Sigmoid colon (tissue), 7 donors: ENCODE measurements around the gene PTPRA. TPM values are rescaled to one million over a fixed set of nuclear protein-coding genes. Genes with fewer than 3 reads are reported as not detected.

ENCODE experiments used
- DNase-seq: peaks from one replicate; pipeline ENCODE4 v3.0.0-alpha.2; 2019
- H3K27ac ChIP-seq, 4 donors: fragments of 200-600 bp; sonication (generic); one replicate each; pipeline ENCODE4 v1.5.1; 2016 to 2019; ENCODE audit warnings: mild to moderate bottlenecking in 1 of 4
- H3K27me3 ChIP-seq, 3 donors: fragments of 200-600 bp; sonication (generic); one replicate each; pipeline ENCODE4 v1.5.1; 2019; ENCODE audit warnings: mild to moderate bottlenecking in 1 of 3
- H3K36me3 ChIP-seq, 4 donors: fragments of 200-600 bp; sonication (generic); one replicate each; pipeline ENCODE4 v1.5.1; 2016 to 2019
- H3K4me1 ChIP-seq, 4 donors: fragments of 200-600 bp; sonication (generic); one replicate each; pipeline ENCODE4 v1.5.1; 2017 to 2019
- H3K4me3 ChIP-seq, 4 donors: fragments of 200-600 bp; sonication (generic); one replicate each; pipeline ENCODE4 v1.5.1; 2017 to 2019; ENCODE audit warnings: mild to moderate bottlenecking in 2 of 4, moderate library complexity in 1 of 4
- H3K9me3 ChIP-seq, 4 donors: fragments of 200-600 bp in 3 of 4; sonication (generic) in 3 of 4; one replicate each; pipeline versions ENCODE4 v1.5.1 to v1.6.1; 2013 to 2019
- CTCF ChIP-seq, 4 experiments: fragments of 450-650 bp in 3 of 4; fragments of 200-600 bp in 1 of 4; IDR thresholded peaks; one replicate each; pipeline ENCODE4 v1.5.1; 2016 to 2019; ENCODE audit warnings: antibody characterized with exemption in 4 of 4, mild to moderate bottlenecking in 3 of 4, moderate library complexity in 2 of 4
- EP300 ChIP-seq, 4 donors: sonication (generic); formaldehyde crosslinking; IDR thresholded peaks; one replicate each; pipeline ENCODE4 v1.6.1; 2017; ENCODE audit warnings: antibody characterized with exemption in 4 of 4
- POLR2A ChIP-seq, 2 donors: fragments of 450-650 bp; IDR thresholded peaks; one replicate each; pipeline ENCODE4 v1.6.1; 2016; ENCODE audit warnings: antibody characterized with exemption in 2 of 2, mild to moderate bottlenecking in 2 of 2, moderate library complexity in 2 of 2
- POLR2AphosphoS5 ChIP-seq, 4 donors: sonication (generic); formaldehyde crosslinking; IDR thresholded peaks; one replicate each; pipeline ENCODE4 v1.6.1; 2017; ENCODE audit warnings: antibody characterized with exemption in 4 of 4
- WGBS, 2 donors: extraction: QIAGEN DNeasy Blood & Tissue Kit; methylation state at CpG; one replicate each; pipeline ENCODE4 v1.1.7; 2013; 5-methylcytosine and 5-hydroxymethylcytosine counted together
- intact Hi-C: fragments of 100-400 bp; cut with DNase I; formaldehyde crosslinking; loops from one replicate; pipeline ENCODE4 v1.15.1; 2023
- polyA plus RNA-seq, 3 donors: library from polyadenylated mRNA; stranded (reverse); fragments of 200-250 nt; gene quantifications; one replicate each; pipeline ENCODE4 v1.2.3, GENCODE V29; 2013
- total RNA-seq, 4 donors: library from RNA; depleted of rRNA; stranded (reverse); fragments of >200 nt; gene quantifications; one replicate each; pipeline ENCODE4 v1.1.0, GENCODE V29; 2016
- donor health status: healthy with polysubstance abuse.
- donor health status: Bipolar disorder and iron deficiency.
- donor health status: healthy.

PTPRA gene
- total and polyA plus RNA-seq, 7 donors, result 10.2 to 86.4 (median 62.0) TPM

- Histone ChIP-seq H3K36me3 (no peaks in the 10 kb centered on the region), H3K4me1 (peaks cover 0 to 8% (median 6%) of the 10 kb centered on the region in 4 donors), H3K27me3 (peaks cover 16 to 43% (median 27%) of the 10 kb centered on the region in 3 donors), H3K27ac (no peak overlapping the region), H3K4me3 (no peak overlapping the region), H3K9me3 (no peaks in the 10 kb centered on the region)
- WGBS, 2 donors, result 50 to 85% methylated on average over 4 of the region's 4 CpGs
- TF ChIP-seq POLR2AphosphoS5 (IDR thresholded peaks at IDR 0.05) (no peak), POLR2A (IDR thresholded peaks at IDR 0.05) (no peak), CTCF (IDR thresholded peaks at IDR 0.05) (no peak), EP300 (IDR thresholded peaks at IDR 0.05) (no peak)
- intact Hi-C loops, result no loop called here
- no peak for DNase-seq
Measured at GRCh38 chr20:3077618-3078134, 204.4 kb downstream of the PTPRA start.

GRCh38 chr20:3080939-3081388 lies 207.7 kb downstream of the PTPRA start:
- no peaks in the 10 kb centered on the region for H3K9me3 ChIP-seq
- H3K27me3 ChIP-seq, result peaks cover 19 to 63% (median 35%) of the 10 kb centered on the region in 3 donors
- H3K36me3 ChIP-seq, result no peaks in the 10 kb centered on the region
- peaks cover 0 to 18% (median 12%) of the 10 kb centered on the region in 4 donors for H3K4me1 ChIP-seq
- WGBS, 2 donors, result 56 to 60% methylated on average over 6 of the region's 6 CpGs
- intact Hi-C loops, result no loop called here
- H3K4me3 ChIP-seq, result no peak overlapping the region
- DNase-seq, result no peak
- TF ChIP-seq EP300 (IDR thresholded peaks at IDR 0.05) (no peak), POLR2AphosphoS5 (IDR thresholded peaks at IDR 0.05) (no peak)
- H3K27ac ChIP-seq, result no peak overlapping the region

GRCh38 chr20:3081641-3082040 lies 208.4 kb downstream of the PTPRA start:
- no peak overlapping the region for H3K27ac ChIP-seq
- no peaks in the 10 kb centered on the region for H3K36me3 ChIP-seq
- intact Hi-C loops, result no loop called here
- H3K27me3 ChIP-seq, result peaks cover 19 to 63% (median 35%) of the 10 kb centered on the region in 3 donors
- no peak overlapping the region for H3K4me3 ChIP-seq
- no peaks in the 10 kb centered on the region for H3K9me3 ChIP-seq
- no peak for TF ChIP-seq POLR2AphosphoS5 (IDR thresholded peaks at IDR 0.05)
- TF ChIP-seq POLR2A (IDR thresholded peaks at IDR 0.05), result no peak
- TF ChIP-seq CTCF (IDR thresholded peaks at IDR 0.05), result no peak
- no peak for TF ChIP-seq EP300 (IDR thresholded peaks at IDR 0.05)
- no peak for DNase-seq
- WGBS, 2 donors, result 83% methylated on average over 11 of the region's 11 CpGs
- peaks cover 0 to 18% (median 12%) of the 10 kb centered on the region in 4 donors for H3K4me1 ChIP-seq

- Histone ChIP-seq H3K9me3 (no peaks in the 10 kb centered on the region), H3K36me3 (no peaks in the 10 kb centered on the region), H3K4me1 (peaks cover 0 to 18% (median 12%) of the 10 kb centered on the region in 4 donors), H3K4me3 (peak overlapping the region in 3 of 4 donors; percentile 25 to 43 (median 41)), H3K27me3 (peaks cover 19 to 63% (median 35%) of the 10 kb centered on the region in 3 donors), H3K27ac (no peak overlapping the region)
- no peak for TF ChIP-seq EP300 (IDR thresholded peaks at IDR 0.05)
- DNase-seq, result no peak
- intact Hi-C loops, result no loop called here
- WGBS, 2 donors, result 3 to 4% methylated on average over 71 of the region's 71 CpGs
Measured at GRCh38 chr20:3082306-3082951, 209.1 kb downstream of the PTPRA start.

- WGBS, 2 donors, result 10% methylated on average over 76 of the region's 76 CpGs
- TF ChIP-seq POLR2A (IDR thresholded peaks at IDR 0.05), result no peak
- TF ChIP-seq POLR2AphosphoS5 (IDR thresholded peaks at IDR 0.05), result no peak
- TF ChIP-seq CTCF (IDR thresholded peaks at IDR 0.05), result no peak
- no peak for TF ChIP-seq EP300 (IDR thresholded peaks at IDR 0.05)
- Histone ChIP-seq H3K27me3 (peaks cover 19 to 63% (median 35%) of the 10 kb centered on the region in 3 donors), H3K4me1 (peaks cover 0 to 18% (median 12%) of the 10 kb centered on the region in 4 donors), H3K36me3 (no peaks in the 10 kb centered on the region), H3K9me3 (no peaks in the 10 kb centered on the region), H3K27ac (no peak overlapping the region), H3K4me3 (peak overlapping the region in 3 of 4 donors; percentile 25 to 43 (median 41))
- no peak for DNase-seq
- intact Hi-C loops, result no loop called here
Measured at GRCh38 chr20:3082955-3083952, 210.0 kb downstream of the PTPRA start.
